GM19438 (cell line): ENCODE results near the gene SPAST.
A peak's percentile ranks its signal among the peaks of the same experiment; 100 is the strongest.
"Not testable (repeated sequence)": the region's sequence is repeated elsewhere in the genome, so short reads cannot be mapped to it uniquely, and the experiment has no call there.

Experiments used
- ATAC-seq: cut with Tn5 transposase; IDR thresholded peaks from one replicate; pipeline ENCODE4 v1.9.1; 2021; ENCODE audit warnings: low read depth; ENCODE audit not compliant: unreplicated experiment

The SPAST gene

GRCh38 chr2:32063310-32064020 lies at the start of gene SPAST:
Gene SPAST, plus strand, starts transcription at chr2:32063556. Its CDS starts 276 bp downstream, at chr2:32063832.
- peak; percentile 93 for ATAC-seq

- ATAC-seq: not testable (repeated sequence)
These were observed 44.4 kb upstream of the SPAST start for GRCh38 chr2:32018789-32019482.

GRCh38 chr2:32034198-32034887 lies 29.0 kb upstream of the SPAST start:
- not testable (repeated sequence) for ATAC-seq

GRCh38 chr2:32039447-32040219 lies 23.7 kb upstream of the SPAST start, which contains the start of gene DPY30:
Gene DPY30, minus strand, starts transcription at chr2:32039805. Its CDS starts 349 bp downstream, at chr2:32039456.
- ATAC-seq: peak; percentile 80

- ATAC-seq: no peak
These were observed 19.8 kb upstream of the SPAST start for GRCh38 chr2:32043561-32043960.

- no peak for ATAC-seq
These were observed 11.4 kb upstream of the SPAST start for GRCh38 chr2:32051836-32052439.

- not testable (repeated sequence) for ATAC-seq
These were observed 8.8 kb upstream of the SPAST start for GRCh38 chr2:32054583-32054982.

GRCh38 chr2:32058130-32058529 lies 5.2 kb upstream of the SPAST start:
- no peak for ATAC-seq

GRCh38 chr2:32060266-32060665 lies 3.1 kb upstream of the SPAST start:
- no peak for ATAC-seq

GRCh38 chr2:32061430-32061829 lies 1.9 kb upstream of the SPAST start:
- ATAC-seq: no peak

GRCh38 chr2:32061973-32062861 lies 1.1 kb upstream of the SPAST start:
- ATAC-seq: no peak

- ATAC-seq: no peak
These were observed 755 bp downstream of the SPAST start for GRCh38 chr2:32064021-32064601.

- ATAC-seq: no peak
These were observed 1.4 kb downstream of the SPAST start for GRCh38 chr2:32064713-32065112.

GRCh38 chr2:32067549-32067948 lies 4.2 kb downstream of the SPAST start:
- ATAC-seq: no peak

GRCh38 chr2:32074134-32074506 lies 10.8 kb downstream of the SPAST start:
- no peak for ATAC-seq

GRCh38 chr2:32095671-32096070 lies 32.3 kb downstream of the SPAST start:
- ATAC-seq: no peak

- ATAC-seq: no peak
These were observed 44.8 kb downstream of the SPAST start for GRCh38 chr2:32108111-32108510.

- ATAC-seq: no peak
These were observed 54.7 kb downstream of the SPAST start for GRCh38 chr2:32118055-32118454.

- no peak for ATAC-seq
These were observed 55.8 kb downstream of the SPAST start for GRCh38 chr2:32119161-32119560.
